HFFc6 (cell line): Measurements from ENCODE around the gene APBB2. TPM values are rescaled to one million over a fixed set of nuclear protein-coding genes. Genes with fewer than 3 reads are reported as not detected.

Experiments
- DNase-seq: peaks from one replicate; pipeline ENCODE4 v3.0.0-alpha.2; 2018
- H3K27ac Mint-ChIP-seq: 2 replicates; pipeline ENCODE4 v1.8.0; 2020; ENCODE audit warnings: mild to moderate bottlenecking, mixed read lengths
- H3K27me3 Mint-ChIP-seq: 2 replicates; pipeline ENCODE4 v1.8.0; 2021; ENCODE audit warnings: mild to moderate bottlenecking, moderate library complexity, mixed read lengths; ENCODE audit not compliant: insufficient read depth
- H3K36me3 Mint-ChIP-seq: 2 replicates; pipeline ENCODE4 v1.8.0; 2021; ENCODE audit warnings: low read depth, mixed read lengths
- H3K4me1 Mint-ChIP-seq: 2 replicates; pipeline ENCODE4 v1.8.0; 2020; ENCODE audit warnings: low read depth, mixed read lengths
- H3K4me3 Mint-ChIP-seq: 2 replicates; pipeline ENCODE4 v1.8.0; 2020; ENCODE audit warnings: mild to moderate bottlenecking, moderate library complexity, mixed read lengths
- H3K9me3 Mint-ChIP-seq: 2 replicates; pipeline ENCODE4 v1.8.0; 2020; ENCODE audit warnings: mild to moderate bottlenecking, mixed read lengths
- CTCF ChIP-seq: fragments of 200-600 bp; sonication (generic); IDR thresholded peaks from 2 replicates; pipeline ENCODE4 v1.5.0; 2021; ENCODE audit warnings: antibody characterized with exemption, mild to moderate bottlenecking
- total RNA-seq, 6 experiments: library from RNA; stranded (reverse); fragmentation: NEBNext Ultra II Directional; extraction: Animal tissue kit (Norgen Biotek cat#: 25700); gene quantifications; 2 replicates in 1 of 6; 3 replicates in 5 of 6; pipeline ENCODE4 v1.2.3, GENCODE V29; 2021

Gene APBB2
- total RNA-seq, 6 experiments from 2014 or later = 32.4 to 45.5 (median 35.8) TPM

- Mint-ChIP-seq H3K27me3 (no peaks in the 10 kb centered on the region), H3K4me3 (no peak overlapping the region), H3K27ac (no peak overlapping the region), H3K9me3 (no peaks in the 10 kb centered on the region), H3K4me1 (peaks cover 29% of the 10 kb centered on the region), H3K36me3 (no peaks in the 10 kb centered on the region)
- DNase-seq = no peak
- TF ChIP-seq CTCF = no peak
These were observed 110.2 kb downstream of the APBB2 start for GRCh38 chr4:41104155-41104554.

GRCh38 chr4:41103657-41104056 is 110.7 kb downstream of the APBB2 start:
- no peak for TF ChIP-seq CTCF
- H3K27me3 Mint-ChIP-seq = no peaks in the 10 kb centered on the region
- H3K27ac Mint-ChIP-seq = no peak overlapping the region
- peaks cover 29% of the 10 kb centered on the region for H3K4me1 Mint-ChIP-seq
- no peak overlapping the region for H3K4me3 Mint-ChIP-seq
- no peaks in the 10 kb centered on the region for H3K36me3 Mint-ChIP-seq
- no peak for DNase-seq
- H3K9me3 Mint-ChIP-seq = no peaks in the 10 kb centered on the region

GRCh38 chr4:41102414-41103092 is 111.8 kb downstream of the APBB2 start:
- H3K27ac Mint-ChIP-seq = no peak overlapping the region
- no peak for TF ChIP-seq CTCF
- H3K9me3 Mint-ChIP-seq = no peaks in the 10 kb centered on the region
- no peak overlapping the region for H3K4me3 Mint-ChIP-seq
- DNase-seq = no peak
- no peaks in the 10 kb centered on the region for H3K36me3 Mint-ChIP-seq
- peaks cover 33% of the 10 kb centered on the region for H3K4me1 Mint-ChIP-seq
- H3K27me3 Mint-ChIP-seq = no peaks in the 10 kb centered on the region

- no peak for DNase-seq
These were observed 116.0 kb downstream of the APBB2 start for GRCh38 chr4:41098093-41099048.

GRCh38 chr4:41095973-41096372 is 118.4 kb downstream of the APBB2 start:
- TF ChIP-seq CTCF = no peak
- DNase-seq = peak; percentile 80
- 0 out of 2 replicates have a peak overlapping the region, but pooled peaks have one; percentile 1 for H3K4me3 Mint-ChIP-seq
- peak overlapping the region; percentile 80 for H3K27ac Mint-ChIP-seq
- H3K27me3 Mint-ChIP-seq = no peaks in the 10 kb centered on the region
- no peaks in the 10 kb centered on the region for H3K36me3 Mint-ChIP-seq
- H3K9me3 Mint-ChIP-seq = no peaks in the 10 kb centered on the region
- H3K4me1 Mint-ChIP-seq = peaks cover 27% of the 10 kb centered on the region

More at GRCh38 chr4:41098093-41099048, 116.0 kb downstream of the APBB2 start:
- no peak for TF ChIP-seq CTCF
- H3K4me1 Mint-ChIP-seq = peaks cover 35% of the 10 kb centered on the region
- H3K27me3 Mint-ChIP-seq = no peaks in the 10 kb centered on the region
- H3K9me3 Mint-ChIP-seq = no peaks in the 10 kb centered on the region
- H3K4me3 Mint-ChIP-seq = no peak overlapping the region
- no peak overlapping the region for H3K27ac Mint-ChIP-seq
- no peaks in the 10 kb centered on the region for H3K36me3 Mint-ChIP-seq
